NOMO-1 treated with DMSO at 0.1 percent for 48 hours (cell line): ENCODE measurements around the gene PLPPR2.
"Not testable (repeated sequence)": the region's sequence is repeated elsewhere in the genome, so short reads cannot be mapped to it uniquely, and the experiment has no call there.

ENCODE experiments used
- DNase-seq: peaks from one replicate; lab custom pipeline; 2025; ENCODE audit not compliant: unreplicated experiment; lab: John Stamatoyannopoulos, UW

PLPPR2 gene

GRCh38 chr19:11370744-11371143 is 15.5 kb downstream of the PLPPR2 start:
- no peak for DNase-seq

- peak; percentile 44 for DNase-seq
Observed at GRCh38 chr19:11373166-11373884, 18.1 kb downstream of the PLPPR2 start.

- peak; percentile 54 for DNase-seq
Observed at GRCh38 chr19:11373885-11374432, 18.7 kb downstream of the PLPPR2 start.

GRCh38 chr19:11374433-11375142 is 19.4 kb downstream of the PLPPR2 start, which contains the start of gene SWSAP1:
Gene SWSAP1, plus strand, starts transcription at chr19:11374666. Its CDS starts 15 bp downstream, at chr19:11374681.
- DNase-seq = peak; percentile 100

GRCh38 chr19:11375143-11375948 is 20.1 kb downstream of the PLPPR2 start:
- DNase-seq = peak; percentile 65

GRCh38 chr19:11377237-11377636 is 22.0 kb downstream of the PLPPR2 start:
- DNase-seq = peak; percentile 52

GRCh38 chr19:11377756-11378155 is 22.5 kb downstream of the PLPPR2 start:
- DNase-seq = no peak

- DNase-seq = no peak
Observed at GRCh38 chr19:11378319-11379189, 23.3 kb downstream of the PLPPR2 start.

- DNase-seq = not testable (repeated sequence)
Observed at GRCh38 chr19:11379269-11379845, 24.1 kb downstream of the PLPPR2 start.

- no peak for DNase-seq
Observed at GRCh38 chr19:11379857-11380350, 24.7 kb downstream of the PLPPR2 start.

- peak; percentile 98 for DNase-seq
Observed at GRCh38 chr19:11380653-11381537, 25.7 kb downstream of the PLPPR2 start.

- peak; percentile 61 for DNase-seq
Observed at GRCh38 chr19:11382898-11383705, 27.9 kb downstream of the PLPPR2 start.

- DNase-seq = no peak
Observed at GRCh38 chr19:11383706-11384048, 28.4 kb downstream of the PLPPR2 start.

GRCh38 chr19:11384778-11385129 is 29.5 kb downstream of the PLPPR2 start:
- no peak for DNase-seq

- peak; percentile 81 for DNase-seq
Observed at GRCh38 chr19:11387162-11388034, 32.2 kb downstream of the PLPPR2 start.

- DNase-seq = no peak
Observed at GRCh38 chr19:11390359-11390758, 35.1 kb downstream of the PLPPR2 start.
